K562 (cell line): Measurements from ENCODE around the gene TFEB. TPM values are rescaled to one million over a fixed set of nuclear protein-coding genes. Genes with fewer than 3 reads are reported as not detected.

Experiments used
- ATAC-seq: fragments of 200-7000 bp; cut with Tn5 transposase; 3 replicates; pipeline ENCODE4 v1.9.1; 2020; ENCODE audit warnings: moderate library complexity
- BruUV-seq: library from RNA; stranded (reverse); fragments of 400-500 nt; replicated peaks from 2 replicates; lab custom pipeline; 2021; lab: Mats Ljungman, UMichigan
- CTCF ChIA-PET: fragments of 300-600 bp; formaldehyde crosslinking; extraction: SDS; loops from one replicate; lab custom pipeline; 2021; ENCODE audit warnings: low intra/inter-chr PET ratio; lab: Yijun Ruan, JAX
- POLR2A ChIA-PET: fragments of 300-600, 350-650 bp; sonication (Branson Sonifier 250); formaldehyde crosslinking; extraction: SDS; loops from one replicate; lab custom pipeline; 2021; ENCODE audit warnings: antibody characterized with exemption, inconsistent platforms; lab: Yijun Ruan, JAX
- DNase-seq, 4 experiments: peaks; one replicate each; pipeline versions ENCODE4 v3.0.0 to v3.0.0-alpha.2; 2011 to 2018; ENCODE audit warnings: low spot score in 3 of 4, mixed read lengths in 3 of 4; ENCODE audit errors: extremely low read depth in 1 of 4
- FAIRE-seq: peaks from 2 replicates; lab custom pipeline; 2011; peaks lifted over from hg19 to GRCh38; lab: Jason Lieb, UNC
- H2AFZ ChIP-seq: 2 replicates; pipeline ENCODE4 v1.6.0; 2011; ENCODE audit warnings: low read depth, low read length, control low read depth, inconsistent platforms
- H3K27ac ChIP-seq: fragments of 200-600 bp; 3 replicates; pipeline ENCODE4 v1.8.0; 2011; ENCODE audit warnings: low read depth, mild to moderate bottlenecking, control low read depth, inconsistent platforms, low read length, moderate library complexity, mixed read lengths; ENCODE audit errors: extremely low read depth
- H3K27me3 ChIP-seq, 2 experiments: fragments of 300-600 bp in 1 of 2; 2 replicates in 1 of 2; 3 replicates in 1 of 2; pipeline versions ENCODE4 v1.6.0 to v1.8.0; 2011; ENCODE audit warnings: inconsistent platforms in 2 of 2, low read length in 2 of 2, mild to moderate bottlenecking in 1 of 2, mixed read lengths in 1 of 2, moderate library complexity in 1 of 2; ENCODE audit not compliant: control insufficient read depth in 2 of 2, insufficient read depth in 2 of 2
- H3K36me3 ChIP-seq: fragments of 300-600 bp; 3 replicates; pipeline ENCODE4 v1.8.0; 2011; ENCODE audit warnings: mild to moderate bottlenecking, low read length, inconsistent platforms; ENCODE audit not compliant: control insufficient read depth, insufficient read depth
- H3K4me1 ChIP-seq, 2 experiments: fragments of 200-600 bp in 1 of 2; replicated peaks in 1 of 2; 2 replicates in 1 of 2; 3 replicates in 1 of 2; pipeline versions ENCODE4 v1.5.1 to v1.8.0; 2011; ENCODE audit warnings: inconsistent platforms in 2 of 2, low read length in 2 of 2, mild to moderate bottlenecking in 1 of 2, mixed read lengths in 1 of 2, moderate library complexity in 1 of 2; ENCODE audit not compliant: control insufficient read depth in 2 of 2, insufficient read depth in 2 of 2
- H3K4me2 ChIP-seq: 2 replicates; pipeline ENCODE4 v1.6.1; 2011; ENCODE audit warnings: low read length, control low read depth, inconsistent platforms, mixed read lengths; ENCODE audit not compliant: insufficient read depth
- H3K4me3 ChIP-seq: fragments of 200-600 bp; sonication (generic), shearing (Covaris generic); 2 replicates; pipeline ENCODE4 v1.5.1; 2016; ENCODE audit warnings: control low read depth, inconsistent platforms
- H3K79me2 ChIP-seq: fragments of 200-600 bp; 3 replicates; pipeline ENCODE4 v1.8.0; 2011; ENCODE audit warnings: low read length, inconsistent platforms; ENCODE audit not compliant: control insufficient read depth, insufficient read depth
- H3K9ac ChIP-seq, 2 experiments: 2 replicates each; pipeline versions ENCODE4 v1.6.0 to v1.6.1; 2011; ENCODE audit warnings: low read depth in 2 of 2, low read length in 2 of 2, control low read depth in 1 of 2, inconsistent platforms in 1 of 2, mild to moderate bottlenecking in 1 of 2, mixed read lengths in 1 of 2; ENCODE audit not compliant: insufficient read depth in 1 of 2
- H3K9me1 ChIP-seq: one replicate; pipeline ENCODE4 v1.6.0; 2011; ENCODE audit warnings: inconsistent platforms, mild to moderate bottlenecking, low read length, moderate library complexity; ENCODE audit not compliant: control insufficient read depth, insufficient read depth
- H3K9me3 ChIP-seq: replicated peaks from 2 replicates; pipeline ENCODE4 v1.5.1; 2011; ENCODE audit warnings: low read depth, low read length, inconsistent platforms; ENCODE audit not compliant: control insufficient read depth, insufficient read depth
- H4K20me1 ChIP-seq: replicated peaks from 2 replicates; pipeline ENCODE4 v1.6.1; 2011; ENCODE audit warnings: low read length, inconsistent platforms, mixed read lengths; ENCODE audit not compliant: control insufficient read depth, insufficient read depth
- BCOR ChIP-seq: fragments of 450-650 bp; IDR thresholded peaks from 2 replicates; pipeline ENCODE4 v1.6.1; 2016
- NCOR1 ChIP-seq: fragments of 450-650 bp; IDR thresholded peaks from 2 replicates; pipeline ENCODE4 v1.6.1; 2016; ENCODE audit warnings: mild to moderate bottlenecking, moderate library complexity
- PHB ChIP-seq: fragments of 250-450 bp; sonication (Bioruptor Pico); IDR thresholded peaks from 2 replicates; pipeline ENCODE4 v1.5.0; 2021
- POLR3G ChIP-seq: IDR thresholded peaks from 2 replicates; pipeline ENCODE4 v1.6.1; 2011; ENCODE audit not compliant: insufficient read length, insufficient replicate concordance; ENCODE audit errors: extremely low read depth
- RBM25 ChIP-seq: fragments of 200-400 bp; formaldehyde crosslinking; IDR thresholded peaks from 2 replicates; pipeline ENCODE4 v1.6.1; 2018; ENCODE audit warnings: low read length, low read depth, moderate library complexity; ENCODE audit not compliant: severe bottlenecking
- ZNF436 ChIP-seq: fragments of 250-450, 450-650 bp; sonication (Bioruptor Pico); formaldehyde crosslinking; IDR thresholded peaks from 2 replicates; pipeline ENCODE4 v1.7.0; 2020; ENCODE audit warnings: mild to moderate bottlenecking
- WGBS: fragments of 100-300 bp; shearing (Covaris generic); methylation state at CpG from one replicate; pipeline ENCODE4 v1.1.6; 2016; ENCODE audit warnings: low coverage, mixed read lengths; ENCODE audit not compliant: insufficient coverage; ENCODE audit errors: missing lambda C conversion rate; 5-methylcytosine and 5-hydroxymethylcytosine counted together
- in situ Hi-C: fragments of 300-500 bp; cut with MboI; formaldehyde crosslinking; loops from 4 replicates; pipeline ENCODE4 v1.15.0; 2018; ENCODE audit warnings: inconsistent platforms, mixed read lengths
- intact Hi-C: fragments of 100-400 bp; cut with micrococcal nuclease; formaldehyde crosslinking; loops from 2 replicates; pipeline ENCODE4 v1.14.2; 2022
- polyA plus RNA-seq, 8 experiments: library from polyadenylated mRNA; depleted of rRNA in 4 of 8; stranded (reverse) in 5 of 8; unstranded in 3 of 8; fragments of >200 nt; fragmentation: Nextera tagmentation in 2 of 8; fragmentation: Illumina TruSeq in 1 of 8; extraction: Ambion mirVana in 2 of 8; extraction: Trizol in 1 of 8; gene quantifications; 2 replicates each; pipeline versions ENCODE4 v1.2.1 to v1.2.3, GENCODE V29; 2011 to 2014; ENCODE audit warnings: inconsistent platforms in 1 of 8, missing spikeins in 1 of 8
- total RNA-seq, 7 experiments: library from RNA; depleted of rRNA in 6 of 7; stranded (reverse); fragments of >200 nt in 6 of 7; fragmentation: Illumina TruSeq in 2 of 7; extraction: Trizol in 2 of 7; gene quantifications; 2 replicates each; pipeline versions ENCODE4 v1.2.1 to v1.2.3, GENCODE V29; 2011 to 2021; ENCODE audit warnings: low replicate concordance in 1 of 7
- TF ChIP-seq, protein P1 (sequence below), 2 experiments: fragments of 250-450 bp in 1 of 2; fragments of 450-650 bp in 1 of 2; sonication (Bioruptor Pico) in 1 of 2; IDR thresholded peaks; 2 replicates each; pipeline versions ENCODE4 v1.6.1 to v1.8.0; 2016 to 2021; ENCODE audit warnings: mild to moderate bottlenecking in 2 of 2, moderate library complexity in 2 of 2, missing compliant biosample characterization in 1 of 2, missing genetic modification characterization in 1 of 2
- TF ChIP-seq, protein P2 (sequence below): fragments of 250-450 bp; sonication (Bioruptor Pico); IDR thresholded peaks from 2 replicates; pipeline ENCODE4 v1.4.0; 2020
- TF ChIP-seq, protein P3 (sequence below): sonication (generic); formaldehyde crosslinking; IDR thresholded peaks from 2 replicates; pipeline ENCODE4 v1.8.0; 2023; ENCODE audit warnings: mild to moderate bottlenecking, missing genetic modification reagents
- TF ChIP-seq, protein P4 (sequence below): IDR thresholded peaks from 2 replicates; pipeline ENCODE4 v1.6.1; 2014; ENCODE audit warnings: antibody characterized with exemption

TFEB gene
- total and polyA plus RNA-seq, 9 of the 15 experiments (the other 6 are each of a cell fraction or from before 2014, with no cell fraction given): 0.04 to 4.7 (median 2.0) TPM

DNA sequence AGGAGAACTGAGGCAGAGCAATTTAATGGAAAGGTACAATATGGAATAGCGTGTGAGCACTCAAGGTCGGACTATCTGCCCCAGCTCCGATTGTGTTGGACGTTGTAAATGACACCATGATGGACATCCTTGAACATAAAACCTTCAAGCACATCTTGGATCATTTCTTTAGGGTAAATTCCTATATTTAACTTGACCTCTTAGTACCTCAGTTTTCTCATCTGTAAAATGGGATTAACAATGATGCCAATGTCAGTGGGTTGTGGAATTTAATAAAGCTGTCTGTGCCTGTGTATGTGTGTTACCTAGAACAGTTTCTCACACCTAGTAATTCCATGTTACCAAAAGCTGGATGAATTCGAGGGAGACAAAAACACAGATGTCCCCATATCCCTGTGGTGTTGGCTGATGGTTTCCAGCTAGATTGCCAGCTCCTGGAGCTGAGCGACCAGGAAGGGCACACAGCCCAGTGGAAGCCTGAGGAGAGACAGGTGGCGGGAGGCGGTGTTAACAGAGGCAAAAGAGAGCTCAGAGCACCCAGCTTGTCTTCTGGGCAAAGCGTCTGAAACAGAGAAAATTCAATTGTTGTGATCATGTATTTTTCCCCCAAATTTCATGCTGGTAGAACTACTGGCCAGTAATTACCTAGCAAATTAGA lies 64.6 kb downstream of the TFEB start:
- WGBS: under 1% methylated on average over 9 of the region's 9 CpGs

More for the DNA sequence above, 64.6 kb downstream of the TFEB start:
- H3K9me1 ChIP-seq: no peaks in the 10 kb centered on the region
- H3K27ac ChIP-seq: no peak overlapping the region
- H3K4me3 ChIP-seq: no peak overlapping the region
- H4K20me1 ChIP-seq: peaks cover 2% of the 10 kb centered on the region; the same call in 1 of the 2 replicates
- intact Hi-C loops: no loop called here
- H3K4me2 ChIP-seq: no peak overlapping the region
- ATAC-seq (no peak), FAIRE-seq (no peak), DNase-seq (no peak)
- peaks cover 23 to 40% of the 10 kb centered on the region in 2 experiments; a peak in 4 of 5 replicates for H3K27me3 ChIP-seq
- in situ Hi-C loops: no loop called here
- BruUV-seq: no TSS peak
- H3K4me1 ChIP-seq: no peaks in the 10 kb centered on the region
- no peaks in the 10 kb centered on the region for H3K9me3 ChIP-seq
- H3K36me3 ChIP-seq: no peaks in the 10 kb centered on the region
- H2AFZ ChIP-seq: no peak overlapping the region
- H3K9ac ChIP-seq: no peak overlapping the region
- no peaks in the 10 kb centered on the region for H3K79me2 ChIP-seq
- ChIA-PET POLR2A (interaction anchor here (1.1 kb wide), 1 partner anchor 12 kb away, joined by 6 read pairs; no protein-coding TSS in a partner anchor), CTCF (interaction anchor here (0.6 kb wide), 1 partner anchor 162 kb away, joined by 3 read pairs; no protein-coding TSS in a partner anchor)
- TF ChIP-seq NCOR1: no peak
- TF ChIP-seq, protein P1, sequence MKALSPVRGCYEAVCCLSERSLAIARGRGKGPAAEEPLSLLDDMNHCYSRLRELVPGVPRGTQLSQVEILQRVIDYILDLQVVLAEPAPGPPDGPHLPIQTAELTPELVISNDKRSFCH (CRISPR knock-in tag; IDR thresholded peaks at IDR 0.05): no peak
- TF ChIP-seq, protein P1 (tag; IDR thresholded peaks at IDR 0.05): no peak
- 0 out of 2 replicates have a peak, but pooled peaks have one; percentile 17 for TF ChIP-seq BCOR
- TF ChIP-seq, protein P2, sequence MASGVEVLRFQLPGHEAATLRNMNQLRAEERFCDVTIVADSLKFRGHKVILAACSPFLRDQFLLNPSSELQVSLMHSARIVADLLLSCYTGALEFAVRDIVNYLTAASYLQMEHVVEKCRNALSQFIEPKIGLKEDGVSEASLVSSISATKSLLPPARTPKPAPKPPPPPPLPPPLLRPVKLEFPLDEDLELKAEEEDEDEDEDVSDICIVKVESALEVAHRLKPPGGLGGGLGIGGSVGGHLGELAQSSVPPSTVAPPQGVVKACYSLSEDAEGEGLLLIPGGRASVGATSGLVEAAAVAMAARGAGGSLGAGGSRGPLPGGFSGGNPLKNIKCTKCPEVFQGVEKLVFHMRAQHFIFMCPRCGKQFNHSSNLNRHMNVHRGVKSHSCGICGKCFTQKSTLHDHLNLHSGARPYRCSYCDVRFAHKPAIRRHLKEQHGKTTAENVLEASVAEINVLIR (CRISPR knock-in tag): no peak
- no peak for TF ChIP-seq PHB
- TF ChIP-seq, protein P3, sequence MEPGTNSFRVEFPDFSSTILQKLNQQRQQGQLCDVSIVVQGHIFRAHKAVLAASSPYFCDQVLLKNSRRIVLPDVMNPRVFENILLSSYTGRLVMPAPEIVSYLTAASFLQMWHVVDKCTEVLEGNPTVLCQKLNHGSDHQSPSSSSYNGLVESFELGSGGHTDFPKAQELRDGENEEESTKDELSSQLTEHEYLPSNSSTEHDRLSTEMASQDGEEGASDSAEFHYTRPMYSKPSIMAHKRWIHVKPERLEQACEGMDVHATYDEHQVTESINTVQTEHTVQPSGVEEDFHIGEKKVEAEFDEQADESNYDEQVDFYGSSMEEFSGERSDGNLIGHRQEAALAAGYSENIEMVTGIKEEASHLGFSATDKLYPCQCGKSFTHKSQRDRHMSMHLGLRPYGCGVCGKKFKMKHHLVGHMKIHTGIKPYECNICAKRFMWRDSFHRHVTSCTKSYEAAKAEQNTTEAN (CRISPR knock-in tag): no peak
- TF ChIP-seq ZNF436: no peak
- peak; percentile 76 for TF ChIP-seq RBM25
- TF ChIP-seq POLR3G: no peak
- TF ChIP-seq, protein P4, sequence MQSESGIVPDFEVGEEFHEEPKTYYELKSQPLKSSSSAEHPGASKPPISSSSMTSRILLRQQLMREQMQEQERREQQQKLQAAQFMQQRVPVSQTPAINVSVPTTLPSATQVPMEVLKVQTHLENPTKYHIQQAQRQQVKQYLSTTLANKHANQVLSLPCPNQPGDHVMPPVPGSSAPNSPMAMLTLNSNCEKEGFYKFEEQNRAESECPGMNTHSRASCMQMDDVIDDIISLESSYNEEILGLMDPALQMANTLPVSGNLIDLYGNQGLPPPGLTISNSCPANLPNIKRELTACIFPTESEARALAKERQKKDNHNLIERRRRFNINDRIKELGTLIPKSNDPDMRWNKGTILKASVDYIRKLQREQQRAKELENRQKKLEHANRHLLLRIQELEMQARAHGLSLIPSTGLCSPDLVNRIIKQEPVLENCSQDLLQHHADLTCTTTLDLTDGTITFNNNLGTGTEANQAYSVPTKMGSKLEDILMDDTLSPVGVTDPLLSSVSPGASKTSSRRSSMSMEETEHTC: no peak
